KBM-7 (cell line): ENCODE results near the gene TMPRSS3.
"Not testable (repeated sequence)": the region's sequence is repeated elsewhere in the genome, so short reads cannot be mapped to it uniquely, and the experiment has no call there.

ENCODE experiments used
- DNase-seq: peaks from one replicate; pipeline ENCODE4 v3.0.0-alpha.2; 2015
- in situ Hi-C: fragments of 300-500 bp; cut with MboI; formaldehyde crosslinking; loops from 2 replicates; pipeline ENCODE4 v1.14.3; 2020; ENCODE audit warnings: low sequenced_read_pairs, low pct_unique_long_range_greater_than_20kb, mixed read lengths

Gene TMPRSS3

GRCh38 chr21:42413500-42413899 lies 17.6 kb upstream of the TMPRSS3 start:
- in situ Hi-C loops, result no loop called here
- DNase-seq, result no peak

GRCh38 chr21:42413093-42413492 lies 17.2 kb upstream of the TMPRSS3 start:
- in situ Hi-C loops, result no loop called here
- no peak for DNase-seq

GRCh38 chr21:42412636-42412933 lies 16.7 kb upstream of the TMPRSS3 start:
- DNase-seq, result no peak
- in situ Hi-C loops, result no loop called here

GRCh38 chr21:42411891-42412635 lies 16.2 kb upstream of the TMPRSS3 start:
- DNase-seq, result no peak
- in situ Hi-C loops, result no loop called here

GRCh38 chr21:42411197-42411869 lies 15.5 kb upstream of the TMPRSS3 start:
- no peak for DNase-seq
- in situ Hi-C loops, result no loop called here

- in situ Hi-C loops, result no loop called here
- DNase-seq, result no peak
These were observed 13.5 kb upstream of the TMPRSS3 start for GRCh38 chr21:42409366-42409765.

GRCh38 chr21:42408718-42409117 lies 12.9 kb upstream of the TMPRSS3 start:
- DNase-seq, in situ Hi-C loops: not testable (repeated sequence)

- in situ Hi-C loops, result no loop called here
- no peak for DNase-seq
These were observed 11.6 kb upstream of the TMPRSS3 start for GRCh38 chr21:42407476-42407875.

GRCh38 chr21:42406866-42407265 lies 11.0 kb upstream of the TMPRSS3 start:
- in situ Hi-C loops, result no loop called here
- DNase-seq, result no peak

- in situ Hi-C loops, result no loop called here
- no peak for DNase-seq
These were observed 10.4 kb upstream of the TMPRSS3 start for GRCh38 chr21:42406201-42406621.

GRCh38 chr21:42405064-42406013 lies 9.5 kb upstream of the TMPRSS3 start:
- DNase-seq, result no peak
- in situ Hi-C loops, result no loop called here

- no peak for DNase-seq
- in situ Hi-C loops, result no loop called here
These were observed 8.7 kb upstream of the TMPRSS3 start for GRCh38 chr21:42404539-42404938.

GRCh38 chr21:42403611-42404231 lies 7.9 kb upstream of the TMPRSS3 start, which contains the start of gene UBASH3A:
Gene UBASH3A (plus strand): TSS chr21:42403902. CDS start chr21:42403946, 44 bp downstream.
- DNase-seq, result no peak
- in situ Hi-C loops, result no loop called here

GRCh38 chr21:42401820-42402251 lies 6.0 kb upstream of the TMPRSS3 start:
- no peak for DNase-seq
- in situ Hi-C loops, result no loop called here

GRCh38 chr21:42401154-42401553 lies 5.3 kb upstream of the TMPRSS3 start:
- in situ Hi-C loops, result no loop called here
- DNase-seq, result no peak

- no peak for DNase-seq
- in situ Hi-C loops, result no loop called here
These were observed 4.7 kb upstream of the TMPRSS3 start for GRCh38 chr21:42400525-42400924.

- no peak for DNase-seq
These were observed 2.7 kb upstream of the TMPRSS3 start for GRCh38 chr21:42398436-42399028.

GRCh38 chr21:42397746-42398394 lies 2.0 kb upstream of the TMPRSS3 start:
- in situ Hi-C loops, result no loop called here
- no peak for DNase-seq

More at GRCh38 chr21:42398436-42399028, 2.7 kb upstream of the TMPRSS3 start:
- in situ Hi-C loops, result no loop called here
